HG03571 (cell line): ENCODE results near the gene KIZ.
"Not testable (repeated sequence)": the region's sequence is repeated elsewhere in the genome, so short reads cannot be mapped to it uniquely, and the experiment has no call there.

ENCODE experiments used
- ATAC-seq: cut with Tn5 transposase; IDR thresholded peaks from one replicate; pipeline ENCODE4 v1.9.1; 2021; ENCODE audit not compliant: unreplicated experiment

KIZ gene

GRCh38 chr20:21136015-21136732, 10.3 kb downstream of the KIZ start:
- no peak for ATAC-seq

GRCh38 chr20:21137078-21137477, 11.2 kb downstream of the KIZ start:
- ATAC-seq, result no peak

- ATAC-seq, result no peak
These were observed 14.1 kb downstream of the KIZ start for GRCh38 chr20:21139881-21140566.

GRCh38 chr20:21141825-21142224, 15.9 kb downstream of the KIZ start:
- ATAC-seq, result no peak

- no peak for ATAC-seq
These were observed 17.5 kb downstream of the KIZ start for GRCh38 chr20:21143194-21143890.

GRCh38 chr20:21145424-21145823, 19.5 kb downstream of the KIZ start:
- no peak for ATAC-seq

- ATAC-seq, result no peak
These were observed 20.3 kb downstream of the KIZ start for GRCh38 chr20:21146215-21146614.

- no peak for ATAC-seq
These were observed 21.7 kb downstream of the KIZ start for GRCh38 chr20:21147593-21147992.

GRCh38 chr20:21149344-21149743, 23.5 kb downstream of the KIZ start:
- ATAC-seq, result no peak

GRCh38 chr20:21151791-21152190, 25.9 kb downstream of the KIZ start:
- ATAC-seq, result no peak

GRCh38 chr20:21154692-21155091, 28.8 kb downstream of the KIZ start:
- ATAC-seq, result no peak

GRCh38 chr20:21155268-21155667, 29.4 kb downstream of the KIZ start:
- no peak for ATAC-seq

GRCh38 chr20:21156266-21156665, 30.4 kb downstream of the KIZ start:
- ATAC-seq, result no peak

- ATAC-seq, result no peak
These were observed 31.1 kb downstream of the KIZ start for GRCh38 chr20:21157006-21157405.

GRCh38 chr20:21159658-21160380, 33.9 kb downstream of the KIZ start:
- ATAC-seq, result no peak

- no peak for ATAC-seq
These were observed 36.0 kb downstream of the KIZ start for GRCh38 chr20:21161926-21162325.

- ATAC-seq, result no peak
These were observed 36.7 kb downstream of the KIZ start for GRCh38 chr20:21162631-21163030.

GRCh38 chr20:21166801-21167200, 40.9 kb downstream of the KIZ start:
- ATAC-seq, result no peak

- ATAC-seq, result no peak
These were observed 41.4 kb downstream of the KIZ start for GRCh38 chr20:21167261-21167660.

- ATAC-seq, result not testable (repeated sequence)
These were observed 42.2 kb downstream of the KIZ start for GRCh38 chr20:21168061-21168460.

GRCh38 chr20:21172626-21173025, 46.7 kb downstream of the KIZ start:
- no peak for ATAC-seq
